DMS53 (cell line): Measurements from ENCODE around the gene CTNNAL1.
"Not testable (repeated sequence)": the region's sequence is repeated elsewhere in the genome, so short reads cannot be mapped to it uniquely, and the experiment has no call there.

ENCODE experiments used
- DNase-seq: peaks from one replicate; lab custom pipeline; 2025; lab: John Stamatoyannopoulos, UW

The CTNNAL1 gene

GRCh38 chr9:109012876-109013678 is at the start of gene CTNNAL1:
CTNNAL1 (minus strand) TSS chr9:109013499; CDS start chr9:109013442, 57 bp downstream.
- DNase-seq = peak; percentile 92

- no peak for DNase-seq
These were observed 49.2 kb upstream of the CTNNAL1 start for GRCh38 chr9:109062543-109062942.

- DNase-seq = no peak
These were observed 46.9 kb upstream of the CTNNAL1 start for GRCh38 chr9:109060191-109060590.

GRCh38 chr9:109053121-109053520 is 39.8 kb upstream of the CTNNAL1 start:
- not testable (repeated sequence) for DNase-seq

GRCh38 chr9:109052416-109052815 is 39.1 kb upstream of the CTNNAL1 start:
- DNase-seq = no peak

- DNase-seq = no peak
These were observed 38.4 kb upstream of the CTNNAL1 start for GRCh38 chr9:109051733-109052132.

GRCh38 chr9:109050444-109050843 is 37.1 kb upstream of the CTNNAL1 start:
- DNase-seq = no peak

- no peak for DNase-seq
These were observed 35.5 kb upstream of the CTNNAL1 start for GRCh38 chr9:109048822-109049221.

GRCh38 chr9:109047259-109047658 is 34.0 kb upstream of the CTNNAL1 start:
- no peak for DNase-seq

- no peak for DNase-seq
These were observed 33.0 kb upstream of the CTNNAL1 start for GRCh38 chr9:109046346-109046745.

- DNase-seq = no peak
These were observed 30.3 kb upstream of the CTNNAL1 start for GRCh38 chr9:109043578-109043977.

GRCh38 chr9:109040571-109040970 is 27.3 kb upstream of the CTNNAL1 start:
- DNase-seq = no peak

- no peak for DNase-seq
These were observed 26.2 kb upstream of the CTNNAL1 start for GRCh38 chr9:109039539-109039938.

GRCh38 chr9:109037946-109038715 is 24.8 kb upstream of the CTNNAL1 start:
- no peak for DNase-seq

GRCh38 chr9:109036744-109037680 is 23.7 kb upstream of the CTNNAL1 start:
- DNase-seq = no peak

GRCh38 chr9:109035684-109036423 is 22.6 kb upstream of the CTNNAL1 start:
- no peak for DNase-seq

GRCh38 chr9:109033941-109034700 is 20.8 kb upstream of the CTNNAL1 start:
- no peak for DNase-seq

GRCh38 chr9:109031241-109031640 is 17.9 kb upstream of the CTNNAL1 start:
- no peak for DNase-seq

GRCh38 chr9:109030426-109030825 is 17.1 kb upstream of the CTNNAL1 start:
- no peak for DNase-seq

- DNase-seq = no peak
These were observed 15.2 kb upstream of the CTNNAL1 start for GRCh38 chr9:109028457-109028856.

GRCh38 chr9:109027176-109027575 is 13.9 kb upstream of the CTNNAL1 start:
- DNase-seq = no peak
